Hematopoietic multipotent progenitor cell treated with erythropoietin and hydrocortisone succinate and interleukin-3 and kit ligand, for 6 days (in vitro differentiated cells): ENCODE measurements around the gene APOL1.
"Not testable (repeated sequence)": the region's sequence is repeated elsewhere in the genome, so short reads cannot be mapped to it uniquely, and the experiment has no call there.

Source experiments
- DNase-seq: peaks from one replicate; pipeline ENCODE4 v3.0.0-alpha.2; 2015

The APOL1 gene

DNA sequence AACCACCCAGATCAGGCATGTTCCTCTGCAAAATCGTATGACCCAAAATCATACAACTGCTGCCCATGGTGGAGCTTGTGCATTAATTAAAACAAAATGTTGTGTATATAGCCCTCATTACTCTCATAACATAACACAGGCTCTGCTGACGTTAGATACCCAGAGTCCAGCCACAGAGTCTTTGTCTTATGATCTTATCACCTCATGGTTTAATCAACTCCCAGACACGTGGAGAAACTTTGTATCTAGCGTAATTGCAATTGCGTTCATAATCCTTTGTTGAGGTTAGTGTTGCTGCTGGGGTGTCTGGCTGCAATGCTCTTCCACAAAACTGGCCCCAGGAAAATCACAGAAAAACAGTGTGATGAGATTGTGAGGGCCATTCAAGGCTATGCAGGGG is 5.0 kb upstream of the APOL1 start:
- DNase-seq = peak; percentile 71

DNA sequence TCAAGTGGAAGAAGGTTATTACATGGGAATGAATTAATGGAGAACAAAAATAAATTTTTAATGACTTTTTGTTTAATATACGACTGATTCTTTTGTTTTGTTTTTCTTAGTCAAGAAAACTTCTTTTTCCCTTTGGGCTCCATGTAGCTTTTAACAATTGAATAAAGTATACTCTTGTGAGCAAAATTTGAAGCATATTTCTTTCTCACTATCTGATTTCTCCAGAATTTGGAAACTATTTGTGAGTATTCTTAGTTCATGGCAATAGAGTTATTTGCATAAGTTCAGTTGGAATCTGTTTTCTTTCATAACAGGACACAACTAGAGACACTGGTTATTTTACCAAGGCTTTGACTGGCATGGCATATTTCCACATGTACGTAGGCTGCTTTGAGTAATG is 3.8 kb upstream of the APOL1 start:
- no peak for DNase-seq

DNA sequence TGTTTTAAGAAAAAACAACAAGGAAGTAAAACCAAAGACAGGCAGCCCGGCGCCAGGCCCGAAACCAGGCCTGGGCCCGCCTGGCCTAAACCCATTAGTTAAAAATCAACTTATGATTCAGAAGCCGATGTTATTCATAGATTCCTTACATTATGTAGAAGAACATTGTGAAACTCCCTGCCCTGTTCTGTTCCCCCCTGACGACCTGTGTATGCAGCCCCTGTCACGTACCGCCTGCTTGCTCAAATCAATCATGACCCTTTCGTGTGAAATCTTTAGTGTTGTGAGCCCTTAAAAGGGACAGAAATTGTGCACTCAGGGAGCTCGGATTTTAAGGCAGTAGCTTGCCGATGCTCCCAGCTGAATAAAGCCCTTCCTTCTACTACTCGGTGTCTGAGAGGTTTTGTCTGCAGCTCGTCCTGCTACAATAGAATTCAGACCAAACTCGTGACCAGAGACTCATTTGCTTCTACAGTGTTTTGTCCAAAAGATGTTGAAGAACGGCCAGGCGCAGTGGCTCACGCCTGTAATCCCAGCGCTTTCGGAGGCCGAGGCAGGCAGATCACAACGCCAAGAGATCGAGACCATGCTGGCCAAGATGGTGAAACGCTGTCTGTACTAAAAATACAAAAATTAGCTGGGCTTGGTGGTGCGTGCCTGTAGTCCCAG is 2.5 kb upstream of the APOL1 start:
- not testable (repeated sequence) for DNase-seq

DNA sequence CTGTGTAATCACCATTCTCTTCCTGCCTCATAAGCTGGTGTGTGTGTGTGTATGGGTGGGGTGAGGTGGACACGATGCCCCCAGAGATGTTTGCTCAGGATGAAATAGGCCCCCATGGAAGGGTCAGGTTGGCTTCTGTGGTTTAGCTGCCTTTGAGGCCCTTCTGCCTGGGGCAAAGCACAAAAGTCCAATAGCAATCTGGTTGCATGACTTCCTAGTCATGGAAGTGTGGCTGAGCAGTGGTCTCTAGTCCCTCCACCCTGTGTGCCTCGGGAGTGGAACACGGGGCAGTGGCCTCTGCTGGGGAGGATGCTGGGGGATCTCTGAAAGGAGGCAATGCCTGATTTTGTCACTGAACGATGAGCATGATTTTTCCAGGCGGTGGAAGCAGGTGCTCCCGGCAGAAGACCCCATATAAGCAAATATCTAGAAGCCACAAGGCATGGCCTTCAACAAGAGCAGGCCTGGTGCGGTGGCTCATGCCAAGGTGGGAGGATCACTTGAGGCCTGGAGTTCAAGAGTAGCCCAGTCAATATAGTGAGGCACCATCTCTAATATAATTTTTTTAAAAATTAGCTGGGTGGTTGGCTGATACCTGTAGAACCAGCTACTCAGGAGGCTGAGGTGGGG is 839 bp upstream of the APOL1 start:
- DNase-seq = not testable (repeated sequence)

GRCh38 chr22:36253523-36254490 is 874 bp downstream of the APOL1 start:
- DNase-seq = peak; percentile 69

GRCh38 chr22:36255572-36255971 is 2.6 kb downstream of the APOL1 start:
- not testable (repeated sequence) for DNase-seq

DNA sequence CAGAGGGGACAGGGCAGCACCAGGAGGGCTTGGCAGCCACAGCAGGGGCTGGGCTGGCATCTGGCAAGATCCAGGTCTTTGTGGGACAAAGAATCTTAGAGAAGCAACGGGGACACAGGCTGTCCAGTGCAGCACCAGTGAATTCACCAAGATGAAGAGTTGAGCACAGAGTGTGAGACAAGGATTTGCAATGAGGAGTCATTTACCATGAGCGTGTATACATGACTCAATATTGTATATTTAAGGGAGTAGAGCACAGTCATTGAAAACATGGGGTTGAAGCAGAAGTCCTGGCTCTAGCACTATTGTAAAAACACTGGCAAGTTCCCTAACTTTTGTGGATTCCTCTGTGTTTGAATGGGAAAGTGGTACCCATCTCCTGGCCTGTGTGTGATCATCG is 3.5 kb downstream of the APOL1 start:
- DNase-seq = no peak

DNA sequence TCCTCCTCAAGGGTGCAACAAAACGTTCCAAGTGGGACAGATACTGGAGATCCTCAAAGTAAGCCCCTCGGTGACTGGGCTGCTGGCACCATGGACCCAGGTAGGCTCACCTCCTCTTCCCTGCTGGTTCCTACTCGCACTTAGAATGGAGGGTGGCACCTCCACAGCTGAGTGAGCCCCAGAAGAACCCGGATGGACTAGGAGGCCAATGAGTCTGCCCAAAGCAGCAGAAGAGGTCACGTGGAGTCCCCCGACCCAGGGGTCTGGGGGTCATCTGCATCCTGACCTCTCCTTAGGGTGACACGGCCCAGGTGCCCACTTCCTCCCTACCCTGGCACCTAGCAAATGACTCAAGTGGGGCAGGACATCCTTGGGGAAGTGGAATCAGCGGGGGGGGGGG is 4.4 kb downstream of the APOL1 start:
- DNase-seq = no peak

DNA sequence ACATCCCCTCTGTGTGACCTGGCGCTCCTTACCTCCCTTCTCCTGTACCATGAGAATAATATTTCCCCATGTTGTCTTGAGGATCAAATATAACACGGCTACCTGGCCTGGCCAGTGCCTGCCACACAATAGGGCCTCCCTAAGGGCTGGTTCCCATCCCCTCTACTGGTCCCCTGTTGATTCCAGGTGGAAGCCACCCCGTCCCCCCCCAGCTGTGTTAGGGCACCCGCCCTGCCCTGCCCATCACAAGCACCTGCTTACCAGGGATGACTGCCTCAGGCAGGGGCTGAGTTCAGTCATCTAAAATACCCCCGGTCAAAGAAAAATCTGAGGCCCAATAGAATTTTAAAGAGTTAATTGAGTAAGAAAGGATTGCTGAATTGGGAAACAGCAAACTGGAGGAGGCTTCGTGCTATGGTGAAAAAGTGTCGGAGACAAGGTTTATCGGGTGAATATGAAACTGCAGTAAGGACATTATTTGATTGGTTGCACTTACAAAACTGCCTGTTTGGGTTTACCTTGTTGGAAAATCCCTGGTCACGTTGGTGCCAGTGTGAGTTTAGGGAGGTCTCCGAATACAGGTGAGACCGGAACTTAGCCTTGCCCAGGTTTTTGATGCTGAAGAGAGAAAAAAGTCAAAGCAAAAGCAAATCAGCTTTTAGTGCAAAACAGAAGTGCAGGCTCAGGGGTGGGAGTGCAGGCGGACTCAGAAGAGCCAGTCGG is 5.2 kb downstream of the APOL1 start:
- DNase-seq = no peak

GRCh38 chr22:36258701-36259614 is 6.0 kb downstream of the APOL1 start:
- peak; percentile 41 for DNase-seq

GRCh38 chr22:36259615-36260300 is 6.8 kb downstream of the APOL1 start:
- DNase-seq = no peak

- DNase-seq = not testable (repeated sequence)
These were observed 8.7 kb downstream of the APOL1 start for GRCh38 chr22:36261675-36262074.

- DNase-seq = not testable (repeated sequence)
These were observed 9.4 kb downstream of the APOL1 start for GRCh38 chr22:36262307-36262706.

DNA sequence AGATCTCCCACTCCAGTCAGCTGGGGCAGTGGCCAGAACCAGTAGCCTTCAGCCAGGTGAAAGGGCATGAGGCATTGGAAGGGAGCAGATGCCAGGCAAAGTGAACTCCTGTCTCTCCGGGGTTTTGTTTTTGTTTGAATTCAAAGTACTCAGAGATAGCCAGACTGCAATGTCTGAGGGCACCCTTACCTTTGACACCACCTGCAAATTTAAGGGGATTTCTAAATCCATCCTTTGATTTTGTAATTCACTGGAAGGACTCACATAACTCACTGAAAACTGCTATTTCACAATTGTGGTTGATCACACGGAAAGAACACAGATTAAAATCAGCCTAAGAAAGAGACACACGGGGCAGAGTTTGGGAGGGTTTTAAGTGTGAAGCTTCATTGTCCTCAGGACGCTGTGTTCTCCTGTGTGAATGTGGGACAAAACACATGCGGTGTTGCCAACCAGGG is 10.3 kb downstream of the APOL1 start:
- peak; percentile 77 for DNase-seq

DNA sequence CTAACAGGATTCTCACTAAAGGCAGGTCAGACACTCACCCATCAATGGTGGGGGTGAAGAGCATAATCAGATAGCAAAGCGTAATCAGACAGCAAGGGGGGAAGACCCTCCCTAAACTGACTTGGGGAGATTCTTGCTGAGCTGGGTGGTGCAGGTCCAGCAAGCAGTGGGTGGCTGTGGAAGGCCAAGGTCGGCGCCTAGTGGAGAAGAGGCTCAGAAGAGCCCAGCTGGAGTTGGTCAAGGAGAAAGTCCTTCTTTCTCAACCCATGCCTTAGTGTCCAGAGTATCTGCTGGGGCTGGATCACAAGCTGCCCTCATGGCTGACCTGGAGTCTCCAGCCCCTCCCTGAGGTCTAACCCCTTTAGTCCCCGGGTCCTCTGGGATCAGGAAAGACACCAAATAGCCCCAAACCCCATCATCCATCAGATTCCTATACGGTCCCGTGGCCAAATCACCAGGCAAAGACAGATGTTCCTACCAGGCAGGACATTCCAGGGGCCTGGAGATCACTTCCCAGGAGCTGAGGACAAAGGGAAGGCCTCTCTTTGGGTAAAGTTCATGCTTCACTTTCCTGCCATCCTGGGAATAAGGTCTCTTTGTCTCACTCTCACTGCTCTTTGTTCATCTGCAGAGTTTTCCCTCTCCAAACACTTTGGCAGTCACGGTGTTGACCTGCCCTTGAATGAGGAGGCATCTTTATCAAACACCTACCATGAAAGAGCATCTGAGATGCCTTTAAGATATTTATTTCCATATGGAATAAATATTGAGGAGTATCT is 11.1 kb downstream of the APOL1 start:
- peak; percentile 17 for DNase-seq

- DNase-seq = no peak
These were observed 14.1 kb downstream of the APOL1 start for GRCh38 chr22:36267058-36267457.

GRCh38 chr22:36267896-36268485 is 15.1 kb downstream of the APOL1 start:
- no peak for DNase-seq

GRCh38 chr22:36271231-36271630 is 18.3 kb downstream of the APOL1 start:
- DNase-seq = not testable (repeated sequence)

GRCh38 chr22:36271951-36272350 is 19.0 kb downstream of the APOL1 start:
- DNase-seq = not testable (repeated sequence)

DNA sequence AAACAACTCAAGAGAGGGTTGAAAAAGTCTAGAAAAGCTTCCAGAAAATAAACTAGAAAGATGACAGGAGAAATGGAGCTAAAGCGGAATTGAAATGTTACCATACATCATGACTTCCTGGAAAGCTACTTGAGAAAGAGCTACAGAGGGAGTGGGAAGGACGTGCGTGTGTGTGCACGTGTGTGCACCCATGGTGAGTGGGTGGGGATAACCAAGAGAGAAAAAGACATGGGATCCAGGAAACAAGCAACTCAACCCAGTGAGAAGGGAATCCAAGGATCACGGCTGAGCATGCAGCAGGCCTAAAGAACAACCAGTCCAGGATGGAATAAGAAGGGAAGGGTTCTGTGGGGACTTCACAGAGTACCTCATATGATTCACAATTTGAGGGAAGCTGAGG is 21.6 kb downstream of the APOL1 start:
- DNase-seq = no peak
